WTC11 (cell line): ENCODE measurements around the gene ATP5MC2. TPM values are rescaled to one million over a fixed set of nuclear protein-coding genes. Genes with fewer than 3 reads are reported as not detected.
A peak's percentile ranks its signal among the peaks of the same experiment; 100 is the strongest.
"Not testable (repeated sequence)": the region's sequence is repeated elsewhere in the genome, so short reads cannot be mapped to it uniquely, and the experiment has no call there.

ENCODE experiments used
- ATAC-seq: fragments of 200-7000 bp; cut with Tn5 transposase; 2 replicates; pipeline ENCODE4 v1.10.0; 2021; ENCODE audit warnings: mild to moderate bottlenecking, moderate library complexity
- CTCF ChIA-PET: fragments of 300-600 bp; sonication (Branson Sonifier 250); formaldehyde crosslinking; loops from one replicate; lab custom pipeline; 2021; ENCODE audit warnings: antibody characterized with exemption; lab: Charles Lee
- POLR2A ChIA-PET: fragments of 350-600 bp; sonication (Branson Sonifier 250); formaldehyde crosslinking; loops from one replicate; lab custom pipeline; 2021; ENCODE audit warnings: antibody characterized with exemption; lab: Charles Lee
- DNase-seq: peaks from one replicate; pipeline ENCODE4 v3.0.0; 2021; ENCODE audit warnings: low spot score
- H3K27ac Mint-ChIP-seq: 2 replicates; pipeline ENCODE4 v1.8.0; 2021; ENCODE audit warnings: mixed read lengths
- H3K27me3 Mint-ChIP-seq: 2 replicates; pipeline ENCODE4 v1.8.0; 2021; ENCODE audit warnings: low read depth, mild to moderate bottlenecking, moderate library complexity, mixed read lengths
- H3K36me3 Mint-ChIP-seq: 2 replicates; pipeline ENCODE4 v1.8.0; 2021; ENCODE audit warnings: mixed read lengths
- H3K4me1 Mint-ChIP-seq: 2 replicates; pipeline ENCODE4 v1.8.0; 2022; ENCODE audit warnings: mixed read lengths
- H3K4me3 Mint-ChIP-seq: 2 replicates; pipeline ENCODE4 v1.8.0; 2021; ENCODE audit warnings: mild to moderate bottlenecking, moderate library complexity, mixed read lengths
- H3K9me3 Mint-ChIP-seq: 2 replicates; pipeline ENCODE4 v1.8.0; 2021; ENCODE audit warnings: mixed read lengths
- ATF1 ChIP-seq: sonication (generic); formaldehyde crosslinking; IDR thresholded peaks from 2 replicates; pipeline ENCODE4 v1.8.1; 2023; ENCODE audit warnings: mild to moderate bottlenecking, moderate library complexity, missing genetic modification reagents
- CREB1 ChIP-seq: sonication (generic); formaldehyde crosslinking; IDR thresholded peaks from 2 replicates; pipeline ENCODE4 v1.8.0; 2023; ENCODE audit warnings: mild to moderate bottlenecking, missing genetic modification reagents
- KAT7 ChIP-seq: sonication (generic); formaldehyde crosslinking; IDR thresholded peaks from 2 replicates; pipeline ENCODE4 v1.8.1; 2023; ENCODE audit warnings: missing genetic modification reagents, mild to moderate bottlenecking, borderline replicate concordance
- NFATC4 ChIP-seq: fragments of 250-450 bp; sonication (Bioruptor Pico); IDR thresholded peaks from 2 replicates; pipeline ENCODE4 v1.9.0; 2021; ENCODE audit warnings: mild to moderate bottlenecking
- NFYB ChIP-seq: sonication (generic); formaldehyde crosslinking; conservative IDR thresholded peaks from 2 replicates; pipeline ENCODE4 v1.8.0; 2022; ENCODE audit warnings: low read depth, missing genetic modification reagents
- PRRX2 ChIP-seq: fragments of 250-450 bp; sonication (Bioruptor Pico); IDR thresholded peaks from 2 replicates; pipeline ENCODE4 v1.8.0; 2021; ENCODE audit warnings: mild to moderate bottlenecking
- RORB ChIP-seq: fragments of 250-450 bp; sonication (Bioruptor Pico); IDR thresholded peaks from 2 replicates; pipeline ENCODE4 v1.9.0; 2021; ENCODE audit warnings: mild to moderate bottlenecking
- SP1 ChIP-seq: sonication (generic); formaldehyde crosslinking; conservative IDR thresholded peaks from 2 replicates; pipeline ENCODE4 v1.8.1; 2022; ENCODE audit warnings: missing genetic modification reagents
- ZBTB21 ChIP-seq: sonication (generic); formaldehyde crosslinking; IDR thresholded peaks from 2 replicates; pipeline ENCODE4 v1.8.1; 2023; ENCODE audit warnings: mild to moderate bottlenecking, missing genetic modification reagents, borderline replicate concordance
- ZNF219 ChIP-seq: sonication (generic); formaldehyde crosslinking; IDR thresholded peaks from 2 replicates; pipeline ENCODE4 v1.8.0; 2023; ENCODE audit warnings: missing genetic modification reagents, mild to moderate bottlenecking, borderline replicate concordance
- total RNA-seq: library from RNA; stranded (reverse); gene quantifications from 3 replicates; pipeline ENCODE4 v1.2.3, GENCODE V29; 2021
- TF ChIP-seq, protein P1 (sequence below): sonication (generic); formaldehyde crosslinking; IDR thresholded peaks from 2 replicates; pipeline ENCODE4 v1.8.1; 2022; ENCODE audit warnings: mild to moderate bottlenecking, moderate library complexity, missing genetic modification reagents
- TF ChIP-seq, protein P2 (sequence below): fragments of 250-450 bp; sonication (Bioruptor Pico); IDR thresholded peaks from 2 replicates; pipeline ENCODE4 v1.9.0; 2021; ENCODE audit warnings: mild to moderate bottlenecking
- TF ChIP-seq, protein P3 (sequence below): sonication (generic); formaldehyde crosslinking; IDR thresholded peaks from 2 replicates; pipeline ENCODE4 v1.8.1; 2022; ENCODE audit warnings: mild to moderate bottlenecking, missing genetic modification reagents, moderate library complexity, borderline replicate concordance
- TF ChIP-seq, protein P4 (sequence below): sonication (generic); formaldehyde crosslinking; IDR thresholded peaks from 2 replicates; pipeline ENCODE4 v1.8.0; 2022; ENCODE audit warnings: missing genetic modification reagents
- TF ChIP-seq, protein P5 (sequence below): fragments of 250-450 bp; sonication (Bioruptor Pico); conservative IDR thresholded peaks from 2 replicates; pipeline ENCODE4 v1.9.0; 2021; ENCODE audit warnings: mild to moderate bottlenecking
- TF ChIP-seq, protein P6 (sequence below): fragments of 250-450 bp; sonication (Bioruptor Pico); IDR thresholded peaks from 2 replicates; pipeline ENCODE4 v1.9.0; 2021; ENCODE audit warnings: moderate library complexity, mild to moderate bottlenecking, inconsistent platforms, borderline replicate concordance

ATP5MC2 gene
- total RNA-seq, 1 experiment from 2014 or later, result 411 TPM

DNA sequence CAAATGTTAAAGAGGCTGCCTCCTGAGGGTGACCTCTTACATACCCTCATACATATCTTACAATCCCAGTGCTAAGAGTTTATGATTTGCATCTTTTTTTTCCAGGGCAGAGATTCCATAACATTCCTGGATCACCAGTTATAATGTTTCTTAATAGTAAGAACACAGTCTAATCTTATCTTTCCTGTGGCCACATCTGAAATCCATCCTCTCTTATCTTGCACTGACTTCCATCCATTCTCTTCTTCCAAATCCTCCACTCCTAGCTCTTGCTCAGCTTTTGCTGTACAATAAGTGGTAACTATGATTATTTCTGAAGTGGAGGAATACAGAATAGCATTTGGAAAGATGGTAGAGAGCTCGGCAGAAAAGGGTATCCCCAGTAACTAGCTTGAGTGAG is 45.1 kb upstream of the ATP5MC2 start:
- CTCF ChIA-PET, result interaction anchor here (2.2 to 2.8 kb wide), 2 partner anchors 19 to 26 kb away, joined by 8 to 19 read pairs; no protein-coding TSS in a partner anchor
- POLR2A ChIA-PET, result no interaction called here

DNA sequence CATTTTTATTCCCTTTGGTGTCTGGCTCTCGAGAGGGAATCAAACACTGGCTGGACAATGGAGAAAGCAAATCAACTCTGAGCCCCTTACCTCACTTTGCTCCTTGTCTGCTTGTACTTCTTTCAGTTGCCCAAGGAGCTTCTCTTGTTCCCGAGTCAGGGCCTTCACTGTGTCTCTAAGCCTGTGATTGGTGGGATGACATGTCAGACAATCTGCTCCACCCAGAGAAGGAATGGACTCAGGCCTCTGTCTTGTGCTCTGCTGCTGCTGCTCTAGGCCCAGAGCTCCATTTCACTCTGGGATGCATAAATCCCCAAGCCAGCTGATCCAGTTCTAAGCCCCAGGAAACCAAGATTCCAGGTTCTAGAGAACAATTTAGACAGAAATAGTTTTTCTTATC is 43.8 kb upstream of the ATP5MC2 start:
- Mint-ChIP-seq H3K27me3 (no peaks in the 10 kb centered on the region), H3K27ac (peak overlapping the region; percentile 6; the same call in 1 of the 2 replicates), H3K4me3 (no peak overlapping the region), H3K9me3 (no peaks in the 10 kb centered on the region), H3K4me1 (peaks cover 9% of the 10 kb centered on the region), H3K36me3 (no peaks in the 10 kb centered on the region)
- ChIA-PET POLR2A (interaction anchor here (0.6 to 1.0 kb wide), 2 partner anchors 44 to 84 kb away, joined by 3 to 4 read pairs; partner anchors contain the start of gene ATP5MC2), CTCF (interaction anchor here (1.0 to 4.6 kb wide), 7 partner anchors 12 to 176 kb away, joined by 3 to 33 read pairs (median 7); no protein-coding TSS in a partner anchor)
- DNase-seq, result no peak
- TF ChIP-seq PRRX2 (no peak), NFYB (0 out of 2 replicates have a peak, but pooled peaks have one; percentile 24), RORB (no peak)
- ATAC-seq, result peak; percentile 98

More for the DNA sequence above, 45.1 kb upstream of the ATP5MC2 start:
- TF ChIP-seq ZBTB21 (CRISPR knock-in tag) (no peak), SP1 (CRISPR knock-in tag) (no peak), ZNF219 (no peak), ATF1 (no peak), KAT7 (no peak)
- TF ChIP-seq, protein P1, sequence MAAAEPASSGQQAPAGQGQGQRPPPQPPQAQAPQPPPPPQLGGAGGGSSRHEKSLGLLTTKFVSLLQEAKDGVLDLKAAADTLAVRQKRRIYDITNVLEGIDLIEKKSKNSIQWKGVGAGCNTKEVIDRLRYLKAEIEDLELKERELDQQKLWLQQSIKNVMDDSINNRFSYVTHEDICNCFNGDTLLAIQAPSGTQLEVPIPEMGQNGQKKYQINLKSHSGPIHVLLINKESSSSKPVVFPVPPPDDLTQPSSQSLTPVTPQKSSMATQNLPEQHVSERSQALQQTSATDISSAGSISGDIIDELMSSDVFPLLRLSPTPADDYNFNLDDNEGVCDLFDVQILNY (CRISPR knock-in tag), result no peak
- TF ChIP-seq, protein P2, sequence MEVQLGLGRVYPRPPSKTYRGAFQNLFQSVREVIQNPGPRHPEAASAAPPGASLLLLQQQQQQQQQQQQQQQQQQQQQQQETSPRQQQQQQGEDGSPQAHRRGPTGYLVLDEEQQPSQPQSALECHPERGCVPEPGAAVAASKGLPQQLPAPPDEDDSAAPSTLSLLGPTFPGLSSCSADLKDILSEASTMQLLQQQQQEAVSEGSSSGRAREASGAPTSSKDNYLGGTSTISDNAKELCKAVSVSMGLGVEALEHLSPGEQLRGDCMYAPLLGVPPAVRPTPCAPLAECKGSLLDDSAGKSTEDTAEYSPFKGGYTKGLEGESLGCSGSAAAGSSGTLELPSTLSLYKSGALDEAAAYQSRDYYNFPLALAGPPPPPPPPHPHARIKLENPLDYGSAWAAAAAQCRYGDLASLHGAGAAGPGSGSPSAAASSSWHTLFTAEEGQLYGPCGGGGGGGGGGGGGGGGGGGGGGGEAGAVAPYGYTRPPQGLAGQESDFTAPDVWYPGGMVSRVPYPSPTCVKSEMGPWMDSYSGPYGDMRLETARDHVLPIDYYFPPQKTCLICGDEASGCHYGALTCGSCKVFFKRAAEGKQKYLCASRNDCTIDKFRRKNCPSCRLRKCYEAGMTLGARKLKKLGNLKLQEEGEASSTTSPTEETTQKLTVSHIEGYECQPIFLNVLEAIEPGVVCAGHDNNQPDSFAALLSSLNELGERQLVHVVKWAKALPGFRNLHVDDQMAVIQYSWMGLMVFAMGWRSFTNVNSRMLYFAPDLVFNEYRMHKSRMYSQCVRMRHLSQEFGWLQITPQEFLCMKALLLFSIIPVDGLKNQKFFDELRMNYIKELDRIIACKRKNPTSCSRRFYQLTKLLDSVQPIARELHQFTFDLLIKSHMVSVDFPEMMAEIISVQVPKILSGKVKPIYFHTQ (CRISPR knock-in tag), result no peak
- no peaks in the 10 kb centered on the region for H3K36me3 Mint-ChIP-seq
- H3K4me1 Mint-ChIP-seq, result peaks cover 13% of the 10 kb centered on the region
- DNase-seq (no peak), ATAC-seq (no peak)
- no peaks in the 10 kb centered on the region for H3K9me3 Mint-ChIP-seq
- no peak overlapping the region for H3K27ac Mint-ChIP-seq
- no peak overlapping the region for H3K4me3 Mint-ChIP-seq
- no peaks in the 10 kb centered on the region for H3K27me3 Mint-ChIP-seq

DNA sequence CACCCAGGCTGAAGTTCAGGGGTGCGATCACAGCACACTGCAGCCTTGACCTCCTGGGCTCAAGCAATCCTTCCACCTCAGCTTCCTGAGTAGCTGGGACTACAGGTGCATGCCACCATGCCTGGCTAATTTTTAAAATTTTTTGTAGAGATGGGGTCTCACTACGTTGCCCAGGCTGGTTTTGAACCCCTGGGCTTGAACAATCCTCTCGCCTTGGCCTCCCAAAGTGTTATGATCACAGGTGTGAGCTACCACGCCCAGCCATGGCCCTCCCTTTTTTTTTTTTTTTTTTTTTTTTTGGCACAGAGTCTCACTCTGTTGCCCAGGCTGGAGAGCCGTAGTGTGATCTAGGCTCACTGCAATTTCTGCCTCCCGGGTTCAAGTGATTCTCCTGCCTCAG is 42.7 kb upstream of the ATP5MC2 start:
- H3K27ac Mint-ChIP-seq, H3K36me3 Mint-ChIP-seq, H3K27me3 Mint-ChIP-seq, H3K4me1 Mint-ChIP-seq, DNase-seq, ATAC-seq, H3K4me3 Mint-ChIP-seq, H3K9me3 Mint-ChIP-seq: not testable (repeated sequence)
- ChIA-PET CTCF (interaction anchor here (0.6 to 4.6 kb wide), 4 partner anchors 17 to 568 kb away, joined by 3 to 33 read pairs (median 6); no protein-coding TSS in a partner anchor), POLR2A (interaction anchor here (1.0 kb wide), 1 partner anchor 43 kb away, joined by 3 read pairs; the partner anchor contains the start of gene ATP5MC2)

DNA sequence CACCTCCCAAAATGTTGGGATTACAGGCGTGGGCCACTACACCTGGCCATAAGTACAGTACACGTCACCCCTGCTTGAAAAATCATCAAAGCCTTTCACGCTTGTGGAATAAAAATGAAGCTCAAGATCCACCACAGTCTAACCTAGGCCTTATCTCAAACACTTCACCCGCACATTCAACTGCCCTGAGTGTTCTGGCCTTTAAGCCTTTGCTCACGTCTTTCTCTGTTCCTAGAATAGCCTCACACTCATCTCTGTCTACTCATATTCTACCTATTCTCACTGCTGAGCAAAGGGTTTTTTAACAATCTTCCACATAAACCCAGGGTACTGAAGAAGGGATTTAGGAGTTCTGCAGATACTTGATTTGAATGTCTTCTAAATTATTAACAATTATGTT is 41.4 kb upstream of the ATP5MC2 start:
- Mint-ChIP-seq H3K4me1 (peaks cover 10% of the 10 kb centered on the region), H3K9me3 (no peaks in the 10 kb centered on the region), H3K27me3 (no peaks in the 10 kb centered on the region), H3K4me3 (no peak overlapping the region), H3K27ac (no peak overlapping the region), H3K36me3 (no peaks in the 10 kb centered on the region)
- CTCF ChIA-PET, result interaction anchor here (0.7 to 4.6 kb wide), 3 partner anchors 10 to 29 kb away, joined by 3 to 33 read pairs (median 3); partner anchors contain the start of gene CALCOCO1
- ATAC-seq (no peak), DNase-seq (no peak)
- POLR2A ChIA-PET, result no interaction called here
- TF ChIP-seq, protein P3, sequence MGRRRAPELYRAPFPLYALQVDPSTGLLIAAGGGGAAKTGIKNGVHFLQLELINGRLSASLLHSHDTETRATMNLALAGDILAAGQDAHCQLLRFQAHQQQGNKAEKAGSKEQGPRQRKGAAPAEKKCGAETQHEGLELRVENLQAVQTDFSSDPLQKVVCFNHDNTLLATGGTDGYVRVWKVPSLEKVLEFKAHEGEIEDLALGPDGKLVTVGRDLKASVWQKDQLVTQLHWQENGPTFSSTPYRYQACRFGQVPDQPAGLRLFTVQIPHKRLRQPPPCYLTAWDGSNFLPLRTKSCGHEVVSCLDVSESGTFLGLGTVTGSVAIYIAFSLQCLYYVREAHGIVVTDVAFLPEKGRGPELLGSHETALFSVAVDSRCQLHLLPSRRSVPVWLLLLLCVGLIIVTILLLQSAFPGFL, result no peak
- TF ChIP-seq, protein P4, sequence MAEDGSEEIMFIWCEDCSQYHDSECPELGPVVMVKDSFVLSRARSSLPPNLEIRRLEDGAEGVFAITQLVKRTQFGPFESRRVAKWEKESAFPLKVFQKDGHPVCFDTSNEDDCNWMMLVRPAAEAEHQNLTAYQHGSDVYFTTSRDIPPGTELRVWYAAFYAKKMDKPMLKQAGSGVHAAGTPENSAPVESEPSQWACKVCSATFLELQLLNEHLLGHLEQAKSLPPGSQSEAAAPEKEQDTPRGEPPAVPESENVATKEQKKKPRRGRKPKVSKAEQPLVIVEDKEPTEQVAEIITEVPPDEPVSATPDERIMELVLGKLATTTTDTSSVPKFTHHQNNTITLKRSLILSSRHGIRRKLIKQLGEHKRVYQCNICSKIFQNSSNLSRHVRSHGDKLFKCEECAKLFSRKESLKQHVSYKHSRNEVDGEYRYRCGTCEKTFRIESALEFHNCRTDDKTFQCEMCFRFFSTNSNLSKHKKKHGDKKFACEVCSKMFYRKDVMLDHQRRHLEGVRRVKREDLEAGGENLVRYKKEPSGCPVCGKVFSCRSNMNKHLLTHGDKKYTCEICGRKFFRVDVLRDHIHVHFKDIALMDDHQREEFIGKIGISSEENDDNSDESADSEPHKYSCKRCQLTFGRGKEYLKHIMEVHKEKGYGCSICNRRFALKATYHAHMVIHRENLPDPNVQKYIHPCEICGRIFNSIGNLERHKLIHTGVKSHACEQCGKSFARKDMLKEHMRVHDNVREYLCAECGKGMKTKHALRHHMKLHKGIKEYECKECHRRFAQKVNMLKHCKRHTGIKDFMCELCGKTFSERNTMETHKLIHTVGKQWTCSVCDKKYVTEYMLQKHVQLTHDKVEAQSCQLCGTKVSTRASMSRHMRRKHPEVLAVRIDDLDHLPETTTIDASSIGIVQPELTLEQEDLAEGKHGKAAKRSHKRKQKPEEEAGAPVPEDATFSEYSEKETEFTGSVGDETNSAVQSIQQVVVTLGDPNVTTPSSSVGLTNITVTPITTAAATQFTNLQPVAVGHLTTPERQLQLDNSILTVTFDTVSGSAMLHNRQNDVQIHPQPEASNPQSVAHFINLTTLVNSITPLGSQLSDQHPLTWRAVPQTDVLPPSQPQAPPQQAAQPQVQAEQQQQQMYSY, result no peak
- TF ChIP-seq CREB1 (CRISPR knock-in tag) (no peak), NFATC4 (CRISPR knock-in tag) (no peak), ATF1 (no peak)
- TF ChIP-seq, protein P5, sequence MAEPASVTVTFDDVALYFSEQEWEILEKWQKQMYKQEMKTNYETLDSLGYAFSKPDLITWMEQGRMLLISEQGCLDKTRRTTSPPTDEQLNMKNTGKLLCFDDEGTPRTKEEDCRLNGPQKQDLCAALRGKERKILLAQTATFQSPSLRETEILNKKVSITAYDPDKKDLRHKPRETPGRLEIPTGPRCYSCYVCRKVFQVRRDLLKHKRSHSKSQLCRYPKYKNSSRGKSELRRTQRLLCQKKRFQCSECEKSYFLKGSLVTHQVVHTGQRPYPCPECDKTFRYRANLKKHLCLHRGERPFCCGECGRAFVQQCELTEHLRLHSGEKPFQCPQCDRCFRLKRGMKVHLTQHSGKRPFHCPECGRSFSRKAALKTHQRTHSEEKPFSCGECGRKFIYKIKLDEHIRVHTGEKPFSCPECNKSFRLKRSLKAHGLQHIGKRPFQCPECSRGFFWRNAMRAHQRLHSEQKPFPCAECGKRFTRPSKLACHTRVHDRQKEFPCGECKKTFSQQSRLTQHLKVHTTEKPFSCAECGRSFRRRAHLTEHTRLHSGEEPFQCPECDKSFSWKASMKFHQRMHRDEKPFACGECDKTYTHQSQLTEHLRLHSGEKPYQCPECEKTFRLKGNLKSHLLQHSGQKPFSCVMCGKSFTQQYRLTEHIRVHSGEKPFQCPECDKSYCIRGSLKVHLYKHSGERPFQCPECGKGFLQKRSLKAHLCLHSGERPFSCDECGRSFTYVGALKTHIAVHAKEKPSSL (CRISPR knock-in tag), result no peak
- TF ChIP-seq, protein P6, sequence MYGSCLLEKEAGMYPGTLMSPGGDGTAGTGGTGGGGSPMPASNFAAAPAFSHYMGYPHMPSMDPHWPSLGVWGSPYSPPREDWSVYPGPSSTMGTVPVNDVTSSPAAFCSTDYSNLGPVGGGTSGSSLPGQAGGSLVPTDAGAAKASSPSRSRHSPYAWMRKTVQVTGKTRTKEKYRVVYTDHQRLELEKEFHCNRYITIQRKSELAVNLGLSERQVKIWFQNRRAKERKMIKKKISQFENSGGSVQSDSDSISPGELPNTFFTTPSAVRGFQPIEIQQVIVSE (CRISPR knock-in tag), result no peak
